Smooth muscle cell (in vitro differentiated cells): Measurements from ENCODE around the gene METTL27. TPM values are rescaled to one million over a fixed set of nuclear protein-coding genes. Genes with fewer than 3 reads are reported as not detected.

Experiments
- DNase-seq: peaks from one replicate; lab custom pipeline; 2025; ENCODE audit not compliant: unreplicated experiment; lab: John Stamatoyannopoulos, UW
- H2AFZ ChIP-seq: fragments of 200-600 bp; sonication (generic); 2 replicates; pipeline ENCODE4 v1.6.0; 2016; ENCODE audit warnings: antibody characterized with exemption, low read depth, mild to moderate bottlenecking
- H3F3A ChIP-seq: fragments of 200-600 bp; sonication (generic); 2 replicates; pipeline ENCODE4 v1.6.0; 2017; ENCODE audit warnings: antibody characterized with exemption, low read depth
- H3K27ac ChIP-seq: fragments of 200-600 bp; sonication (generic); 2 replicates; pipeline ENCODE4 v1.5.1; 2016; ENCODE audit warnings: low read depth, mild to moderate bottlenecking
- H3K27me3 ChIP-seq: fragments of 200-600 bp; sonication (generic); 2 replicates; pipeline ENCODE4 v1.6.1; 2016; ENCODE audit warnings: low read depth, mild to moderate bottlenecking
- H3K36me3 ChIP-seq: fragments of 200-600 bp; sonication (generic); 2 replicates; pipeline ENCODE4 v1.5.1; 2016; ENCODE audit warnings: low read depth
- H3K4me1 ChIP-seq: fragments of 200-600 bp; sonication (generic); 2 replicates; pipeline ENCODE4 v1.5.1; 2016; ENCODE audit warnings: low read depth
- H3K4me2 ChIP-seq: fragments of 200-600 bp; sonication (generic); 2 replicates; pipeline ENCODE4 v1.6.0; 2016; ENCODE audit warnings: mild to moderate bottlenecking
- H3K4me3 ChIP-seq: fragments of 200-600 bp; sonication (generic); 2 replicates; pipeline ENCODE4 v1.5.1; 2016; ENCODE audit warnings: mild to moderate bottlenecking
- H3K79me2 ChIP-seq: fragments of 200-600 bp; sonication (generic); 2 replicates; pipeline ENCODE4 v1.6.0; 2016; ENCODE audit warnings: low read depth, mild to moderate bottlenecking
- H3K9ac ChIP-seq: fragments of 200-600 bp; sonication (generic); 2 replicates; pipeline ENCODE4 v1.6.0; 2016; ENCODE audit warnings: low read depth
- H3K9me3 ChIP-seq: fragments of 200-600 bp; sonication (generic); replicated peaks from 2 replicates; pipeline ENCODE4 v1.5.1; 2016; ENCODE audit warnings: low read depth
- H4K20me1 ChIP-seq: fragments of 200-600 bp; sonication (generic); 2 replicates; pipeline ENCODE4 v1.6.0; 2016; ENCODE audit warnings: low read depth
- WGBS: methylation state at CpG from one replicate; pipeline ENCODE4 v1.1.7; 2016; ENCODE audit warnings: low lambda C conversion rate; 5-methylcytosine and 5-hydroxymethylcytosine counted together
- polyA plus RNA-seq: library from polyadenylated mRNA; unstranded; fragments of >200 nt; fragmentation: Nextera tagmentation; extraction: Ambion mirVana; gene quantifications from 2 replicates; pipeline ENCODE4 v1.2.1, GENCODE V29; 2016
- total RNA-seq: library from RNA; depleted of rRNA; stranded (reverse); fragments of >200 nt; gene quantifications from 2 replicates; pipeline ENCODE4 v1.2.3, GENCODE V29; 2014
- TF ChIP-seq, protein P1 (sequence below): fragments of 200-600 bp; sonication (generic); IDR thresholded peaks from 2 replicates; pipeline ENCODE4 v1.5.1; 2017; ENCODE audit warnings: borderline replicate concordance, mild to moderate bottlenecking, antibody characterized with exemption; ENCODE audit not compliant: insufficient read depth, poor library complexity, severe bottlenecking

METTL27 gene
- total and polyA plus RNA-seq, 2 experiments from 2014 or later = 0.54 to 4.1 TPM

- Histone ChIP-seq H3K27ac (no peak overlapping the region), H3K4me1 (peaks cover 7% of the 10 kb centered on the region), H3K36me3 (no peaks in the 10 kb centered on the region), H3F3A (no peaks in the 10 kb centered on the region), H3K9ac (no peak overlapping the region), H2AFZ (no peak overlapping the region), H3K4me3 (no peak overlapping the region), H3K79me2 (no peaks in the 10 kb centered on the region), H4K20me1 (no peaks in the 10 kb centered on the region), H3K9me3 (no peaks in the 10 kb centered on the region), H3K4me2 (no peak overlapping the region), H3K27me3 (peaks cover 8% of the 10 kb centered on the region)
- no peak for DNase-seq
- WGBS = 84% methylated on average over 6 of the region's 6 CpGs
- TF ChIP-seq, protein P1, sequence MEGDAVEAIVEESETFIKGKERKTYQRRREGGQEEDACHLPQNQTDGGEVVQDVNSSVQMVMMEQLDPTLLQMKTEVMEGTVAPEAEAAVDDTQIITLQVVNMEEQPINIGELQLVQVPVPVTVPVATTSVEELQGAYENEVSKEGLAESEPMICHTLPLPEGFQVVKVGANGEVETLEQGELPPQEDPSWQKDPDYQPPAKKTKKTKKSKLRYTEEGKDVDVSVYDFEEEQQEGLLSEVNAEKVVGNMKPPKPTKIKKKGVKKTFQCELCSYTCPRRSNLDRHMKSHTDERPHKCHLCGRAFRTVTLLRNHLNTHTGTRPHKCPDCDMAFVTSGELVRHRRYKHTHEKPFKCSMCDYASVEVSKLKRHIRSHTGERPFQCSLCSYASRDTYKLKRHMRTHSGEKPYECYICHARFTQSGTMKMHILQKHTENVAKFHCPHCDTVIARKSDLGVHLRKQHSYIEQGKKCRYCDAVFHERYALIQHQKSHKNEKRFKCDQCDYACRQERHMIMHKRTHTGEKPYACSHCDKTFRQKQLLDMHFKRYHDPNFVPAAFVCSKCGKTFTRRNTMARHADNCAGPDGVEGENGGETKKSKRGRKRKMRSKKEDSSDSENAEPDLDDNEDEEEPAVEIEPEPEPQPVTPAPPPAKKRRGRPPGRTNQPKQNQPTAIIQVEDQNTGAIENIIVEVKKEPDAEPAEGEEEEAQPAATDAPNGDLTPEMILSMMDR = no peak
Observed at GRCh38 chr7:73888959-73889358, 46.6 kb upstream of the METTL27 start.

DNA sequence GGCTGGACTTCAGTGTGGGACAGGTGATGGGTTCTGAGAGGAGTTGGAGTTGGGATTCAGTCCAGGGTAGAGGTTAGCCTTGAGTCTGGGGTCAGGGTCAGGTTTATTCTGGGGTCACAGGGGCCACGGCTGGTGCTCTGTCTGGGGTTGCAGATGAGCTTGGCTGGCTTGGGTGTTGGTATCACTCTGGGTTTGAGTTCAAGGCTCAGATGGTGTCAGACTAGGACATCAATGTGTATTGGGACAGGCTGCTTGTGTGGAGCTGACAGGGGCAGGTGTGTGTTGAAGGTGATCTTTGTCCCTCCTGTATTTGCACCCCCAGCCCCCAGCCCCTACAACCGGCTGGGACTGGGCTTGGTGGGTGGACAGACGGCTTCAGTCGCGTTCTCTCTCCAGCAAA is 45.4 kb upstream of the METTL27 start:
- TF ChIP-seq, protein P1 = no peak
- no peak overlapping the region for H3K4me3 ChIP-seq
- H3K79me2 ChIP-seq = no peaks in the 10 kb centered on the region
- H3K27ac ChIP-seq = no peak overlapping the region
- no peaks in the 10 kb centered on the region for H4K20me1 ChIP-seq
- H3K9ac ChIP-seq = no peak overlapping the region
- no peaks in the 10 kb centered on the region for H3F3A ChIP-seq
- no peak for DNase-seq
- H2AFZ ChIP-seq = no peak overlapping the region
- 93% methylated on average over 5 of the region's 5 CpGs for WGBS
- H3K36me3 ChIP-seq = no peaks in the 10 kb centered on the region
- peaks cover 7% of the 10 kb centered on the region for H3K4me1 ChIP-seq
- H3K9me3 ChIP-seq = no peaks in the 10 kb centered on the region
- H3K27me3 ChIP-seq = peaks cover 17% of the 10 kb centered on the region
- no peak overlapping the region for H3K4me2 ChIP-seq

DNA sequence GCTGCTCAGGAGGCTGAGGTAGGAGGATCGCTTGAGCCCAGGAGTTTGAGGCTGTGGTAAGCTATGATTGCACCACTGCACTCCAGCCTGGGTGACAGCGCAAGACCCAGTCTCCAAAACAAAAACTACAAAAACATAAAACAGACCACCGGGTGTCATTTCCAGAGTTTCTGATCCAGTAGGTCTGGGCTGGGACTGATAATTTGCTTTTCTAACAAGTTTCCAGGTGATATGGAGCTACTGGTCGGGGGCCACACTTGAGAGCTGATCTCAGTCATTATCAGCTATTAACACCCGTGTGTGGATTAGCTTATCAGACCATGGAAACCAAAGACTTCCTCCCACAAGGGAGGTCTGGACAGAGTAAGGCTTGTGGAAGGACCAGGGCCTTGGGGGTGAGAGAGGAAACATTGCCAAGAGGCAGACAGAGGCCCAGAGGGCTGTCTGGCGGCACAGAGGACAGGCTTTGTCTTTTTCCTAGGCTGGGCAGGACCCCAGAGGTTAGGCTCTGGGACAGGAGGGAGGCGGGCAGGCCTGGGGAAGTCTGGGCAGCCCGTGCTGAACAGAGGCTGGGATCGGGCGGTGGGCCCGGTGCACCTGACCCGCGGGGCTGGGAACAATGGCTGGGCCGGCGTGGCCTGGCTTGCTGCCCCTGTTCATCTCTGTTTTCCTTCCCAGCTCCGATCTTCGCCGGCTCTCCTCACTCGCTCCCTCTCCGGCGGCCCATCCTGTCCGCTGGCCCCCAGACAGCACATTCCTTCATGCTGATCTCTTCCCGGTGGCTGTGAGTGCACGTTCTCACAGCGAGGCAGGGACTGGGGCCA is 43.9 kb upstream of the METTL27 start:
- H3F3A ChIP-seq = no peaks in the 10 kb centered on the region
- no peaks in the 10 kb centered on the region for H3K79me2 ChIP-seq
- TF ChIP-seq, protein P1 = no peak
- DNase-seq = no peak
- peaks cover 7% of the 10 kb centered on the region for H3K4me1 ChIP-seq
- no peaks in the 10 kb centered on the region for H3K9me3 ChIP-seq
- no peaks in the 10 kb centered on the region for H3K36me3 ChIP-seq
- H3K27ac ChIP-seq = no peak overlapping the region
- peaks cover 32% of the 10 kb centered on the region for H3K27me3 ChIP-seq
- H4K20me1 ChIP-seq = no peaks in the 10 kb centered on the region
- WGBS = 21% methylated on average over 22 of the region's 25 CpGs
- H3K9ac ChIP-seq = no peak overlapping the region
- no peak overlapping the region for H3K4me3 ChIP-seq
- peak overlapping the region; percentile 72 for H3K4me2 ChIP-seq
- no peak overlapping the region for H2AFZ ChIP-seq
